Small intestine (tissue), 7 donors: Measurements from ENCODE around the gene SH3GL1. TPM values are rescaled to one million over a fixed set of nuclear protein-coding genes. Genes with fewer than 3 reads are reported as not detected.
A peak's percentile ranks its signal among the peaks of the same experiment; 100 is the strongest.
"Not testable (repeated sequence)": the region's sequence is repeated elsewhere in the genome, so short reads cannot be mapped to it uniquely, and the experiment has no call there.

Source experiments
- DNase-seq, 2 donors: peaks; one replicate each; pipeline versions ENCODE4 v3.0.0 to v3.0.0-alpha.2; 2013
- FAIRE-seq: peaks from 2 replicates; lab custom pipeline; 2012; peaks lifted over from hg19 to GRCh38; lab: Jason Lieb, UNC
- H3K27ac ChIP-seq, 3 donors: one replicate each; pipeline ENCODE4 v1.5.1; 2013; ENCODE audit warnings: low read length in 2 of 3, mild to moderate bottlenecking in 2 of 3, control low read depth in 1 of 3, inconsistent platforms in 1 of 3, low read depth in 1 of 3, moderate library complexity in 1 of 3
- H3K27me3 ChIP-seq, 3 donors: one replicate each; pipeline ENCODE4 v1.6.1; 2013; ENCODE audit warnings: low read length in 3 of 3, inconsistent platforms in 1 of 3; ENCODE audit not compliant: control insufficient read depth in 3 of 3, insufficient read depth in 3 of 3
- H3K36me3 ChIP-seq, 3 donors: one replicate each; pipeline ENCODE4 v1.6.1; 2013; ENCODE audit warnings: low read length in 3 of 3, inconsistent platforms in 1 of 3, low read depth in 1 of 3, mild to moderate bottlenecking in 1 of 3, moderate library complexity in 1 of 3; ENCODE audit not compliant: control insufficient read depth in 3 of 3, insufficient read depth in 2 of 3
- H3K4me1 ChIP-seq, 3 donors: one replicate each; pipeline ENCODE4 v1.6.1; 2013; ENCODE audit warnings: low read length in 2 of 3, inconsistent platforms in 1 of 3, low read depth in 1 of 3, mild to moderate bottlenecking in 1 of 3, moderate library complexity in 1 of 3; ENCODE audit not compliant: control insufficient read depth in 3 of 3, insufficient read depth in 2 of 3
- H3K4me3 ChIP-seq, 3 donors: one replicate each; pipeline ENCODE4 v1.5.1; 2013; ENCODE audit warnings: low read length in 3 of 3, control low read depth in 1 of 3, inconsistent platforms in 1 of 3, low read depth in 1 of 3, mild to moderate bottlenecking in 1 of 3, moderate library complexity in 1 of 3
- H3K9me3 ChIP-seq, 2 donors: one replicate each; pipeline ENCODE4 v1.6.1; 2013; ENCODE audit warnings: low read depth in 1 of 2, low read length in 1 of 2; ENCODE audit not compliant: control insufficient read depth in 2 of 2, insufficient read depth in 1 of 2
- WGBS, 3 donors: extraction: QIAGEN DNeasy Blood & Tissue Kit; methylation state at CpG; one replicate each; pipeline ENCODE4 v1.1.7; 2013; 5-methylcytosine and 5-hydroxymethylcytosine counted together
- polyA plus RNA-seq, 4 donors: library from polyadenylated mRNA; stranded (reverse) in 3 of 4; unstranded in 1 of 4; fragments of 200-250 nt in 3 of 4; fragments of 120-200 nt in 1 of 4; gene quantifications; one replicate each; pipeline versions ENCODE4 v1.2.1 to v1.2.3, GENCODE V29; 2013
- donor health status: healthy with polysubstance abuse.
- donor health status: control.
- donor health status: control.
- donor health status: Bipolar disorder and iron deficiency.
- donor health status: healthy.

SH3GL1 gene
- polyA plus RNA-seq, 4 donors: 64.9 to 132 (median 104) TPM

DNA sequence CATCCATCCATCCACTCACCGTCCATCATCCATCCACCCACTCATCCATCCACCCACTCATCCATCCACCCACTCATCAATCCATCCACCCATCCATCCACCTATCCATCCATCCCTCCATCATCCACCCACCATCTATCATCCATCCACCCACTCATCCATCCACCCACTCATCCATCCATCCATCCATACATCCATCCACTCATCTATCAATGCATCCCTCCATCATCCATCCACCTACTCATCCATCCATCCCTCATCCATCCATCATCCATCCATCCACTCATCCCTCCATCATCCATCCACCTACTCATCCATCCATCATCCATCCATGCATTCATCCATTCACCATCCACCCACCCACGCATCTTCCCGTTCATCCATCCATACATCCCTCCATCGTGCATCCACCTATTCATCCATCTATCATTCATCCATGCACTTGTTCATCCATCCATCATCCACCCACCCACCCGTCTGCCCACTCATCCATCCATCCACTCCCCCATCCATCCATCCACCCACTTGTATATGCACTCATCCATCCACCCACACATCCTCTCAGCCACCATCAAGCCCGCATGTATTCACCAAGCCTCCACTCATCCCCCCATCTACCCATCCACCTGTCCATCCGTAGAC is 65.3 kb downstream of the SH3GL1 start:
- FAIRE-seq (no peak), DNase-seq (no peak)
- peaks cover 0 to 34% (median 0%) of the 10 kb centered on the region in 3 donors for H3K36me3 ChIP-seq
- H3K4me3 ChIP-seq: no peak overlapping the region
- 93 to 98% (median 95%) methylated on average over 7 of the region's 7 CpGs for WGBS, 3 donors
- H3K9me3 ChIP-seq: peaks cover 0 to 3% of the 10 kb centered on the region in 2 donors
- H3K4me1 ChIP-seq: peaks cover 0 to 17% (median 0%) of the 10 kb centered on the region in 3 donors
- no peaks in the 10 kb centered on the region for H3K27me3 ChIP-seq
- no peak overlapping the region for H3K27ac ChIP-seq

- H3K27ac ChIP-seq: no peak overlapping the region
- H3K9me3 ChIP-seq: peaks cover 0 to 6% of the 10 kb centered on the region in 2 donors
- FAIRE-seq: no peak
- no peak for DNase-seq
- peaks cover 0 to 48% (median 5%) of the 10 kb centered on the region in 3 donors for H3K36me3 ChIP-seq
- no peak overlapping the region for H3K4me3 ChIP-seq
- WGBS, 3 donors: 96 to 97% (median 96%) methylated on average over 18 to 19 of the region's 19 CpGs
- peaks cover 0 to 16% (median 0%) of the 10 kb centered on the region in 3 donors for H3K27me3 ChIP-seq
- H3K4me1 ChIP-seq: peaks cover 2 to 25% (median 3%) of the 10 kb centered on the region in 3 donors
Observed at GRCh38 chr19:4329858-4330257, 70.5 kb downstream of the SH3GL1 start.

- DNase-seq: peak in 1 of 2 donors; percentile 45
Observed at GRCh38 chr19:4328991-4329681, 71.2 kb downstream of the SH3GL1 start.

GRCh38 chr19:4328243-4328990 is 71.9 kb downstream of the SH3GL1 start:
- H3K4me3 ChIP-seq: peak overlapping the region; percentile 23 to 68 (median 37)
- peaks cover 0 to 3% of the 10 kb centered on the region in 2 donors for H3K9me3 ChIP-seq
- peaks cover 0 to 44% (median 5%) of the 10 kb centered on the region in 3 donors for H3K36me3 ChIP-seq
- peaks cover 2 to 25% (median 3%) of the 10 kb centered on the region in 3 donors for H3K4me1 ChIP-seq
- peak; percentile 82 to 93 for DNase-seq
- H3K27ac ChIP-seq: peak overlapping the region in 2 of 3 donors; percentile 59 to 65
- FAIRE-seq: no peak
- peaks cover 0 to 16% (median 0%) of the 10 kb centered on the region in 3 donors for H3K27me3 ChIP-seq
- WGBS, 3 donors: 1 to 10% (median 7%) methylated on average over 37 to 49 of the region's 49 CpGs

More at GRCh38 chr19:4328991-4329681, 71.2 kb downstream of the SH3GL1 start:
- peaks cover 0 to 44% (median 5%) of the 10 kb centered on the region in 3 donors for H3K36me3 ChIP-seq
- H3K27ac ChIP-seq: peak overlapping the region in 2 of 3 donors; percentile 59 to 65
- H3K9me3 ChIP-seq, FAIRE-seq: not testable (repeated sequence)
- WGBS, 3 donors: 43 to 62% (median 57%) methylated on average over 32 to 35 of the region's 35 CpGs
- H3K4me3 ChIP-seq: peak overlapping the region; percentile 23 to 68 (median 30)
- peaks cover 0 to 16% (median 0%) of the 10 kb centered on the region in 3 donors for H3K27me3 ChIP-seq
- H3K4me1 ChIP-seq: peaks cover 2 to 25% (median 3%) of the 10 kb centered on the region in 3 donors

GRCh38 chr19:4327877-4328242 is 72.5 kb downstream of the SH3GL1 start:
- H3K4me1 ChIP-seq: peaks cover 2 to 25% (median 3%) of the 10 kb centered on the region in 3 donors
- no peak for DNase-seq

DNA sequence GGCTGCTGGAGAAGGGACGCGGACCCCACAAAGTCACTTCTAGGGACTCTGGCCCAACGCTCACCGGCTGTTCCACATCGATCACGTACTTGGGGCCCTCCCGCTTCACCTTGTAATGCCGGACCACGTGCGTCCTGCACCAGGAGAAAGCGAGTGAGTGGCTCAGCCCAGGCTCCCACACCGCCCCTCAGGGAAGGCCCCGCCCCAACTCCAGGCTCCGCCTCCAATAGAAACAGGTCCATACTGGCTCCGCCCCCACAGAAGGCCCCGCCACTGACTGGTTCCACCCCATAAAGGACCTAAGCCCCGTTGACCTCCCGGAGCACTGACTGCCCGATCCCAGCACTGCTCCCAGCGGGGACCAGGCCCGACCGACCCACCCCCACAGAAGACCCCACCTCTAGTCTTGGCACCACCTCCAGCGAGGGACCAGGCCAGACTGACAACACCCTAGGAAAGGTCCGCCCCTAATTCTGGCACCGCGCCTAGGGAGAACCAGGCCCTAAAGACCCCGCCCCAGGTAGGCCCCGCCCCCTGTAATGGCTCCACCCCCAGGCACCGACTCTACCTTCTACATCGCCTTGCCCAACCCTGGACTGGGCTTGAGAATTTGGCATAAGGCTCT is 73.0 kb downstream of the SH3GL1 start:
- Histone ChIP-seq H3K4me3 (peak overlapping the region in 2 of 3 donors; percentile 28 to 37), H3K9me3 (peaks cover 0 to 8% of the 10 kb centered on the region in 2 donors), H3K27ac (peak overlapping the region in 1 of 3 donors; percentile 32), H3K27me3 (peaks cover 0 to 16% (median 0%) of the 10 kb centered on the region in 3 donors), H3K36me3 (peaks cover 0 to 37% (median 5%) of the 10 kb centered on the region in 3 donors), H3K4me1 (peaks cover 2 to 25% (median 3%) of the 10 kb centered on the region in 3 donors)
- DNase-seq (peak in 1 of 2 donors; percentile 90), FAIRE-seq (no peak)
- 17 to 72% (median 39%) methylated on average over 27 to 30 of the region's 30 CpGs for WGBS, 3 donors

More at GRCh38 chr19:4327877-4328242, 72.5 kb downstream of the SH3GL1 start:
- Histone ChIP-seq H3K9me3 (peaks cover 0 to 3% of the 10 kb centered on the region in 2 donors), H3K4me3 (peak overlapping the region in 2 of 3 donors; percentile 28 to 37), H3K27me3 (peaks cover 0 to 16% (median 0%) of the 10 kb centered on the region in 3 donors), H3K27ac (peak overlapping the region in 2 of 3 donors; percentile 30 to 32), H3K36me3 (peaks cover 0 to 42% (median 5%) of the 10 kb centered on the region in 3 donors)
- FAIRE-seq: no peak
- 15 to 33% (median 15%) methylated on average over 13 of the region's 13 CpGs for WGBS, 3 donors

- H3K4me3 ChIP-seq: no peak overlapping the region
- no peak overlapping the region for H3K27ac ChIP-seq
- DNase-seq: no peak
- FAIRE-seq: no peak
- H3K9me3 ChIP-seq: peaks cover 0 to 13% of the 10 kb centered on the region in 2 donors
- H3K27me3 ChIP-seq: peaks cover 0 to 16% (median 0%) of the 10 kb centered on the region in 3 donors
- peaks cover 0 to 36% (median 5%) of the 10 kb centered on the region in 3 donors for H3K36me3 ChIP-seq
- 31 to 75% (median 66%) methylated on average over 33 of the region's 33 CpGs for WGBS, 3 donors
- peaks cover 2 to 25% (median 3%) of the 10 kb centered on the region in 3 donors for H3K4me1 ChIP-seq
Observed at GRCh38 chr19:4326837-4327251, 73.5 kb downstream of the SH3GL1 start.
